ENCODE measurements around the gene INPP5A.

Gene INPP5A

DNA sequence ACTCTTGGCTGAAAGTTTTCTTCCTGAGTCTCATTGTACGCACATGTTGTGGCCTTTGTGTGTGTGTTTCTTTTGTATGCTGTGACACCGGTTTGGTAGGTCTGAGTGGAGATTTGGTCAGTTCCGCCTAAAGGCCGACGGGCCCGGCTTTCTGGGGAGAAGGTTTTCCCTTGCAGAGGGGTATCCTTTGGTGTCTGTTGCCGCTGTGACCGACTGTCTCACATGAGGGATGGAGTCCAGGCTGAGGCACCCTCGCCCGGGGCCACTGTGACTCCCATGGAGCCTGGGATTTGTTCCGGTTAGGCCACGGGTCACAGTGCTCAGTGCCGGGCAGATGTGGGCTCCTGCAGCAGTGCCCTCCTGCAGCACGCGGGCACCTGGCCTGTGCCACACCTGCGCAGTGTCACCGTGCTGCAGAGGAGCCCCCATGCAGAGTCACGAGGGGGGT is 19.4 kb downstream of the INPP5A start:
- Histone ChIP-seq H3K4me1 (ENCODE audit: control insufficient read depth, insufficient read depth, low read length, poor library complexity, severe bottlenecking) (peaks cover 14% of the 10 kb centered on the region), H3K27ac (ENCODE audit: insufficient read depth, low read length, poor library complexity, severe bottlenecking) (no peak overlapping the region), H3K9me3 (ENCODE audit: control insufficient read depth, low read length) (no peaks in the 10 kb centered on the region), H3K4me3 (ENCODE audit: insufficient read depth, low read depth, low read length, poor library complexity, severe bottlenecking) (no peak overlapping the region), H3K27me3 (replicated peaks; ENCODE audit: control insufficient read depth, insufficient read depth, low read length, poor library complexity, severe bottlenecking) (no peaks in the 10 kb centered on the region), H3K36me3 (ENCODE audit: control insufficient read depth, insufficient read depth, low read length) (no peaks in the 10 kb centered on the region)
- DNase-seq = no peak

DNA sequence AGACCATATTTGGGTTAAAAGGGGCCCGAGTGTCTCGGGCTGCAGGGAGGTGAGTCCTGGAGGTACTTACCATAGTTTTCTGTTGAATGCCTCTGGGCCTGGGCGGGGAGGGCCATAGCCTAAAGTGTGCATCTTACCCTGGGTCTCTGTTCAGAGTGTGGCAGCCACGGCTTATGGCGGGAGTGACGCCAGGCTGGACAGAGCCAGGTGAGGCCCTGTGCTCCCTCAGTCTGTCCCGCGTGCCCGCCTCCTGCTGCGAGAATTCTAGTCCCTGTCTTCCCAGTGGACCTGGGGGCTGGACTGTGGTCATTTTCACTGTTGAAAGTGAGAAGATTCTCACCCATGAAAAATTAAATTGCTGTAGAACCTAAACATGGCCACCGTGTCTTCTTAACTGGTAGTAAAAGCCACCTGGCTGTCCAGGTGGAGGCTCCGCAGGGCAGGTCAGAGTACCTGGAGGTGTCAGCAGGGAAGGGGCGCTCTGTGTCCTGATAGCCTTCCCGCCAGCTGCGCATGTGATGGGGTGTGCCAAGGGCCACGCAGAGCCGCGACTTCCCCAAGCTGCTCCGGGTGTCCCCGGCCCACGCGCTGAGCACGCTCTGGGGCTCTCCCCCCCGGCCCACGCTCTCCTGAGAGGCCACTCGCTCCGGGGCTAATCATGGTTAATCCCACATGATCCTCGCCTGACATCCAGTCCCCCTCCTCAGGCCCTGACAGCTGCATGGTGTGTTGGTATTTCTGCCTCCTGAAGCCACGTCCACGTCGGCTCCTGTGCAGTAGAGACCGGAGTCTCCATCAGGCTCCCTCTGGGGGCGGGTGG is 20.3 kb downstream of the INPP5A start:
- Histone ChIP-seq H3K27me3 (replicated peaks; ENCODE audit: control insufficient read depth, insufficient read depth, low read length, poor library complexity, severe bottlenecking) (no peaks in the 10 kb centered on the region), H3K36me3 (ENCODE audit: control insufficient read depth, insufficient read depth, low read length) (no peaks in the 10 kb centered on the region), H3K4me1 (ENCODE audit: control insufficient read depth, insufficient read depth, low read length, poor library complexity, severe bottlenecking) (peaks cover 14% of the 10 kb centered on the region), H3K27ac (ENCODE audit: insufficient read depth, low read length, poor library complexity, severe bottlenecking) (no peak overlapping the region), H3K9me3 (ENCODE audit: control insufficient read depth, low read length) (no peaks in the 10 kb centered on the region), H3K4me3 (ENCODE audit: insufficient read depth, low read depth, low read length, poor library complexity, severe bottlenecking) (no peak overlapping the region)
- no peak for DNase-seq

DNA sequence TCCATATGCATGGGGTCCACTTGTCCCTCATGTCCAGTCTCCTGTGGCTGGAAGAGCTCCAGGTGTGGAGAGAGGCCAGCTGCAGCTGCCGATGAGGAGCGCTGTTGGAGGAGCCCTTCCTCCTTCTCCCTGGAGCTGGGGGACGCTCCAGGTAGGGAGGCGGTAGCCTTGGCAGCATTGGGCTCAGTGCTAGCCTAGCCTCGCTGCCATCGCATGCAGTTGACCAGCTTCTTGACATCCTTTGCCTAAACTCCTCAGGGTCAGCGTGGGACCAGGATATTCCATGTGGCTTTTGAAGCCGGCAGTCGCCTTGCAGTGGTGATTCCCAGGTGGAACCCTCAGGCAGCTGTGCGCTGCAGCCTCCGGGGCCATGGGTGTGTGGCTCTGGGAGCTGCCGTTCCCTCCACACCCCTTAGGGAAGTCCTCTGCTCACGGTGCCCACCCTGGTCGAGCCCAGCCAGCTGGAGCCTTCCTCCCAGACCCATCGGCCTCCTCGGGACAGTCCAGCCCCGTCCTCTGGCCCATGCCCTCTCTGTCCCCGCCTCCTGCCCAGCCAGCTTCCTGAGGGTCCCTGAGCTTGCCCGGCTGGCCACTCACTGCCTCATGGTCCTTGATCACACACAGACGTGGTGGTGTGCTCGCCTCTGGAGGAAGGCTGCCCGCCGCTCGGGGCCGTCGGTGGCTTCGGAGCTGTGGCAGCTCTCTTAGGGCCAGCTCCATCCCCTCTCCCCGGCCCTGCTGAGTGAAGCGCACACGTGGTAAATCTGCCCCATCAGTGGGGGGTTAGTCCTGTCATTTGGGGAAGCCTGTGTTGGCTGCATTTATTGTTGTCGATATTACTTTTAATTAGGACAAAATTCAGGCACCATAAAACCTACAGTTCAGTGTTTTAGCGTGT is 21.2 kb downstream of the INPP5A start:
- H3K9me3 ChIP-seq (ENCODE audit: control insufficient read depth, low read length) = no peaks in the 10 kb centered on the region
- no peaks in the 10 kb centered on the region for H3K36me3 ChIP-seq (ENCODE audit: control insufficient read depth, insufficient read depth, low read length)
- H3K4me1 ChIP-seq (ENCODE audit: control insufficient read depth, insufficient read depth, low read length, poor library complexity, severe bottlenecking) = peaks cover 14% of the 10 kb centered on the region

DNA sequence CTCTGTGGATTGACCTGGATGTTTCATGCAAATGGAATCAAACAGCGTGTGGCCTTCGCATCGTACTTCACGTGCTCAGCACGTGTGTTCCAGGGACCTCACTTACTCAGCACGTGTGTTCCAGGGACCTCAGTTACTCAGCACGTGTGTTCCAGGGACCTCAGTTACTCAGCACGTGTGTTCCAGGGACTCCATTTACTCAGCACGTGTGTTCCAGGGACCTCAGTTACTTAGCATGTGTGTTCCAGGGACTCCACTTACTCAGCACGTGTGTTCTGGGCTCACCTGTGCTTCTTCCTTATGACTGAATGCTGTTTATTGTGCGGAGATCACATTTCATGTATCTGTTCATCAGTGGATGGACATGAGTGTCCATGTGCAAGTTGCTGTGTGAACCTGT is 22.0 kb downstream of the INPP5A start:
- H3K36me3 ChIP-seq (ENCODE audit: control insufficient read depth, insufficient read depth, low read length) = no peaks in the 10 kb centered on the region
- peaks cover 14% of the 10 kb centered on the region for H3K4me1 ChIP-seq (ENCODE audit: control insufficient read depth, insufficient read depth, low read length, poor library complexity, severe bottlenecking)
- no peaks in the 10 kb centered on the region for H3K9me3 ChIP-seq (ENCODE audit: control insufficient read depth, low read length)
- no peaks in the 10 kb centered on the region for H3K27me3 ChIP-seq (replicated peaks; ENCODE audit: control insufficient read depth, insufficient read depth, low read length, poor library complexity, severe bottlenecking)
- H3K27ac ChIP-seq (ENCODE audit: insufficient read depth, low read length, poor library complexity, severe bottlenecking) = no peak overlapping the region
- no peak overlapping the region for H3K4me3 ChIP-seq (ENCODE audit: insufficient read depth, low read depth, low read length, poor library complexity, severe bottlenecking)
- DNase-seq = no peak

More for the DNA sequence above, 21.2 kb downstream of the INPP5A start:
- no peak for DNase-seq
- no peak overlapping the region for H3K4me3 ChIP-seq (ENCODE audit: insufficient read depth, low read depth, low read length, poor library complexity, severe bottlenecking)
- no peaks in the 10 kb centered on the region for H3K27me3 ChIP-seq (replicated peaks; ENCODE audit: control insufficient read depth, insufficient read depth, low read length, poor library complexity, severe bottlenecking)
- no peak overlapping the region for H3K27ac ChIP-seq (ENCODE audit: insufficient read depth, low read length, poor library complexity, severe bottlenecking)

DNA sequence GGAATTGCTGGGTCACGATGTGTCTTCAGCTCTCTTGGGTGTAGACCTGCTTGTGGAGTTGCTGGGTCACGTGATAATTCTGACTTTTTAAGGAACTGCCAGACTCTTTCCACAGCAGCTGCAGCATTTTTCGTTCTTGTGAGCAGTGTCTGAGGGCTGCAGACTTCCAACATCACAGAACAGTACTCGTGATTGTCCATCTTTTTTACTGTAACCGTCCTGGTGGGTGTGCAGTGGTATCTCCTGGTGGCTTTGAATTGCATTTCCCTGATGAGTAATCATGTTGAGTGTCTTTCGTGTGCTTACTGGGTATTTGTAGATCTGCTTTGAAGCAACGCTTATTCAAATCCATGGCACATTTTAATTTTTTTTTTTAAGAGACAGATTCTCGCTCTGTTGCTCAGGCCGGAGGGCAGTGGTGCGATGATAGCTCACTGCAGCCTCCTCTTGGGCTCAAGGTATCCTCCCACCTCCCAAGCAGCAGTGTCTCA is 22.7 kb downstream of the INPP5A start:
- H3K4me3 ChIP-seq (ENCODE audit: insufficient read depth, low read depth, low read length, poor library complexity, severe bottlenecking) = no peak overlapping the region
- no peak for DNase-seq
- no peaks in the 10 kb centered on the region for H3K27me3 ChIP-seq (replicated peaks; ENCODE audit: control insufficient read depth, insufficient read depth, low read length, poor library complexity, severe bottlenecking)
- H3K36me3 ChIP-seq (ENCODE audit: control insufficient read depth, insufficient read depth, low read length) = no peaks in the 10 kb centered on the region
- H3K4me1 ChIP-seq (ENCODE audit: control insufficient read depth, insufficient read depth, low read length, poor library complexity, severe bottlenecking) = peaks cover 11% of the 10 kb centered on the region
- H3K27ac ChIP-seq (ENCODE audit: insufficient read depth, low read length, poor library complexity, severe bottlenecking) = no peak overlapping the region
- H3K9me3 ChIP-seq (ENCODE audit: control insufficient read depth, low read length) = no peaks in the 10 kb centered on the region

DNA sequence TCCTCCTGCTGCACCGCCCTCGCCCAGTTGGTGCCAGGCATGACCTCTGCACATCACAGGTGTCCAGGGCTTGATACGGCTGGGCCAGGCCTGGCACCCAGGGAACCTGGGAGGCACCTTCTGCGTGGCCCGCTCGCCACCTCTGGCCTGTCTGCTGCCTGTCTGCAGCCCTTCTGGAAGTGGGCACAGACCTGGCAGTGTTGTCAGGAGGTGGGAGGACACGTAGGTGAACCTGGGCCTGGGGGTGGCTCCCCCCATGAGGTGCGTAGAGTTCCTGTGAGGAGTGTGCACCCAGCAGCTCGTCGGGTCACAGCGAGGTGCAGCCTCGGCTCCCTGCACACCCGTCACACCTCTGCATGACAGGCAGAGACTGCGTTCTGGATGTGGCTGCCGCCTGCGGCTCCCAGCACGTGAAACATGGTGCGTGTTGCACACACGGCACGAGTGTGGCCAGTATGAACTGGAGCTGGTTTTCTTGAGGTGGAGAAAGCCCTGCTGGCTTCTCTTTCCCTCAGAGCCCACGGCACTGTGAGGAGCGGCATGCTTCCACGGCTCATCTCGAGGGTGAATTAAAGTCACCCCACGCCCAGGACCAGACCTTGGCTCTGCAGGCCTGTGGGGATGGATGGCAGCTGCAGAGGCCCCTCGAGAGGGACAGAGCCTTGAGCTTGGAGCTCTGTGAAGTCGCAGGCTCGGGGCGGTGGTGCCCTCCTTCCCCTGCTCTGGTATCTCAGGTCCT is 24.8 kb downstream of the INPP5A start:
- Histone ChIP-seq H3K27ac (ENCODE audit: insufficient read depth, low read length, poor library complexity, severe bottlenecking) (no peak overlapping the region), H3K9me3 (ENCODE audit: control insufficient read depth, low read length) (no peaks in the 10 kb centered on the region), H3K4me3 (ENCODE audit: insufficient read depth, low read depth, low read length, poor library complexity, severe bottlenecking) (no peak overlapping the region), H3K4me1 (ENCODE audit: control insufficient read depth, insufficient read depth, low read length, poor library complexity, severe bottlenecking) (no peaks in the 10 kb centered on the region), H3K27me3 (replicated peaks; ENCODE audit: control insufficient read depth, insufficient read depth, low read length, poor library complexity, severe bottlenecking) (no peaks in the 10 kb centered on the region), H3K36me3 (ENCODE audit: control insufficient read depth, insufficient read depth, low read length) (no peaks in the 10 kb centered on the region)
- no peak for DNase-seq

DNA sequence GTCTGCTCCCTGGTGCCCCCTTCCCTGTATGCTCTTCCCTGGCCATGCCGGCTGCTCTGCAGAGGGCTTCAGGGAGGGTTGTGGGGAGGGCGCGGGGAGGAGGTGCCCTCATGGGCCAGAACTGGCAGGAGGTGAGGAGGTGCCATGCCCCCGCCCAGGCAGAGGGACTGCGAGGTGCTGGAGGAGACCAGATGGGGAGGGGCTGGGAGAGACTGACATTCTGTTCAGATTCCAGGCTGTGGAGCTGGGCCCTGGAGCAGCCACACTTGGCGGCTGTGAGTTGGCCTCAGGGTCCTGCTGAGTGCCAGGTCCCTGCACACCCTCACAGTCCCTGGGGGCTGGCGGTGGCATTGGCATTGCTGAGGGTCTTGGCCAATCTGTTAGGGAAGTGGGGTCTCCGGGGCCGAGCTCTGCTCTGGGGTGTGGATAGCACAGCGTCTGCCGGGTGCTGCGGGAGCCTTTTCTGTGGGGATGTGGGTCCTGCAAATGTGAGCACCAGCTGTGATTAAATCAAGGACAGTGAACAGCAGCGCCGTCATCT is 25.4 kb downstream of the INPP5A start:
- Histone ChIP-seq H3K9me3 (ENCODE audit: control insufficient read depth, low read length) (no peaks in the 10 kb centered on the region), H3K36me3 (ENCODE audit: control insufficient read depth, insufficient read depth, low read length) (no peaks in the 10 kb centered on the region), H3K27me3 (replicated peaks; ENCODE audit: control insufficient read depth, insufficient read depth, low read length, poor library complexity, severe bottlenecking) (no peaks in the 10 kb centered on the region), H3K4me3 (ENCODE audit: insufficient read depth, low read depth, low read length, poor library complexity, severe bottlenecking) (no peak overlapping the region), H3K27ac (ENCODE audit: insufficient read depth, low read length, poor library complexity, severe bottlenecking) (no peak overlapping the region), H3K4me1 (ENCODE audit: control insufficient read depth, insufficient read depth, low read length, poor library complexity, severe bottlenecking) (no peaks in the 10 kb centered on the region)
- DNase-seq = no peak

DNA sequence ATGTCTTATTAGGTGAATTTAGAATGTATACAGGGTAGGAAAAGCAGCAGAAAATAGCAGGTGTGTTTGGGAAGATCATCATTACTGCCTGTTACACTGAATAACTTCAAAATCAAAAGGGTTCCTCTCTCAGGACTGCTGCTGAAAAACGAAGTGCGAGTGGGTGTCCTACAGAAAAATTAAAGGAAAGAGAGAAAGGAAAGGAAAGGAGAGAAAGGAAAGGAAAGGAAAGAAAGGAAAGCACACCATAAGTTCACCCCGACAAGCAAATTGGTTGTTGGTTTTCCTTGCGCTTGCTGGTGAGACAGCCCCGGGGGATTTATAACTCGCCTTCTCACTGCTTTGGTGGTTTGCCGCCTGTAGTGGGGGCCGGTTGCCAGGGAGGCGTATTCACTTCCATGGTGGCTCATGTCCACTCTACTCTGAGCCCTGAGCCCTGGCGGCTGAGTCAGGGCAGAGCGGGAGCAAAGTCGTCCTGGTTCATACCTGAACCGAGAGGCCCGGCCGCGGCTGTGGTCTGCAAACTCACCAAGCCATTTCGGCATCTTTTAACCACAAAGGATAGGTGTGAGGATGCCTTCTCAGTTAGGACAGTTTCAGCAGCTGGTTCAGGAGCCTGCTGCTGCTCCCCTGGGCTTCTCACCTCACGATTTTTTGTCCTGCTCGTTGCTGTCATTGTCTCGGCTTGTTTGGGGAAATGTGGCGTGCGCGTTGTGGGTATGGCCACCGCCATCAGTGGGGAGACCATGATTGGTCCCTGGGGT is 26.1 kb downstream of the INPP5A start:
- Histone ChIP-seq H3K9me3 (ENCODE audit: control insufficient read depth, low read length) (no peaks in the 10 kb centered on the region), H3K36me3 (ENCODE audit: control insufficient read depth, insufficient read depth, low read length) (no peaks in the 10 kb centered on the region), H3K4me1 (ENCODE audit: control insufficient read depth, insufficient read depth, low read length, poor library complexity, severe bottlenecking) (no peaks in the 10 kb centered on the region), H3K27ac (ENCODE audit: insufficient read depth, low read length, poor library complexity, severe bottlenecking) (no peak overlapping the region), H3K27me3 (replicated peaks; ENCODE audit: control insufficient read depth, insufficient read depth, low read length, poor library complexity, severe bottlenecking) (no peaks in the 10 kb centered on the region), H3K4me3 (ENCODE audit: insufficient read depth, low read depth, low read length, poor library complexity, severe bottlenecking) (no peak overlapping the region)
- no peak for DNase-seq

DNA sequence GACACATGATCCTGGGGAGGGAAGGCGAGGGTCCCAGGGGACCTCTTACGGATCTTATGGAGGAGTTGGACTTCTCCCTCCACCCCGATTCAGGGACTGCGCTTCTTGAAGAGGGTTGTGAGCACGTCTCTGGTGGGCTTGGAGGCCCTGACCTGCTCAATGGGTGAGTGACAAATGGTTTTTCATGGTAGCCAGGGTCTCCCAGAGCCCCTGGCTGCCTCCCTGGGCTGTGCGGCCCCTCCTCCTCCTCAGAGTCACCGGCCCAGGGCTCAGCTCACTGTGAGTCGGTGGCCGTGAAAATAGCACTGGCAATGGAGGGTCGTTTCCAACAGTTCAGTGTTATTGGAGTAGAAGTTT is 26.6 kb downstream of the INPP5A start:
- no peak for DNase-seq
- Histone ChIP-seq H3K36me3 (ENCODE audit: control insufficient read depth, insufficient read depth, low read length) (no peaks in the 10 kb centered on the region), H3K9me3 (ENCODE audit: control insufficient read depth, low read length) (no peaks in the 10 kb centered on the region), H3K27ac (ENCODE audit: insufficient read depth, low read length, poor library complexity, severe bottlenecking) (no peak overlapping the region), H3K4me1 (ENCODE audit: control insufficient read depth, insufficient read depth, low read length, poor library complexity, severe bottlenecking) (no peaks in the 10 kb centered on the region), H3K4me3 (ENCODE audit: insufficient read depth, low read depth, low read length, poor library complexity, severe bottlenecking) (no peak overlapping the region), H3K27me3 (replicated peaks; ENCODE audit: control insufficient read depth, insufficient read depth, low read length, poor library complexity, severe bottlenecking) (no peaks in the 10 kb centered on the region)
